SJSA1 (cell line): Measurements from ENCODE around the gene FAM114A2. TPM values are rescaled to one million over a fixed set of nuclear protein-coding genes. Genes with fewer than 3 reads are reported as not detected.
"Not testable (repeated sequence)": the region's sequence is repeated elsewhere in the genome, so short reads cannot be mapped to it uniquely, and the experiment has no call there.

Experiments
- DNase-seq, 2 experiments: peaks; one replicate each; pipeline ENCODE4 v3.0.0-alpha.2; 2015 to 2020; ENCODE audit warnings: low spot score in 2 of 2, low read depth in 1 of 2
- H3K27ac ChIP-seq: fragments of 250-450 bp; sonication (Bioruptor Pico); 2 replicates; pipeline ENCODE4 v1.5.1; 2020; ENCODE audit warnings: mild to moderate bottlenecking, moderate library complexity
- H3K27me3 ChIP-seq: fragments of 250-450 bp; sonication (Bioruptor Pico); replicated peaks from 2 replicates; pipeline ENCODE4 v1.5.1; 2020; ENCODE audit warnings: mild to moderate bottlenecking, moderate library complexity
- H3K36me3 ChIP-seq: fragments of 250-450 bp; sonication (Bioruptor Pico); 2 replicates; pipeline ENCODE4 v1.5.1; 2020; ENCODE audit warnings: mild to moderate bottlenecking
- H3K4me1 ChIP-seq: fragments of 250-450 bp; sonication (Bioruptor Pico); replicated peaks from 2 replicates; pipeline ENCODE4 v1.6.1; 2021; ENCODE audit warnings: mild to moderate bottlenecking
- H3K4me3 ChIP-seq: fragments of 250-450 bp; sonication (Bioruptor Pico); 2 replicates; pipeline ENCODE4 v1.5.1; 2020; ENCODE audit warnings: mild to moderate bottlenecking
- H3K9me3 ChIP-seq: fragments of 250-450 bp; sonication (Bioruptor Pico); replicated peaks from 2 replicates; pipeline ENCODE4 v1.5.1; 2020; ENCODE audit warnings: mild to moderate bottlenecking
- total RNA-seq: library from RNA; depleted of rRNA; stranded (reverse); fragments of >200 nt; shearing (Covaris generic); gene quantifications from 2 replicates; pipeline ENCODE4 v1.2.3, GENCODE V29; 2014; rRNA removed

The FAM114A2 gene
- total RNA-seq = 36.6 and 49.1 TPM in 2 replicates

DNA sequence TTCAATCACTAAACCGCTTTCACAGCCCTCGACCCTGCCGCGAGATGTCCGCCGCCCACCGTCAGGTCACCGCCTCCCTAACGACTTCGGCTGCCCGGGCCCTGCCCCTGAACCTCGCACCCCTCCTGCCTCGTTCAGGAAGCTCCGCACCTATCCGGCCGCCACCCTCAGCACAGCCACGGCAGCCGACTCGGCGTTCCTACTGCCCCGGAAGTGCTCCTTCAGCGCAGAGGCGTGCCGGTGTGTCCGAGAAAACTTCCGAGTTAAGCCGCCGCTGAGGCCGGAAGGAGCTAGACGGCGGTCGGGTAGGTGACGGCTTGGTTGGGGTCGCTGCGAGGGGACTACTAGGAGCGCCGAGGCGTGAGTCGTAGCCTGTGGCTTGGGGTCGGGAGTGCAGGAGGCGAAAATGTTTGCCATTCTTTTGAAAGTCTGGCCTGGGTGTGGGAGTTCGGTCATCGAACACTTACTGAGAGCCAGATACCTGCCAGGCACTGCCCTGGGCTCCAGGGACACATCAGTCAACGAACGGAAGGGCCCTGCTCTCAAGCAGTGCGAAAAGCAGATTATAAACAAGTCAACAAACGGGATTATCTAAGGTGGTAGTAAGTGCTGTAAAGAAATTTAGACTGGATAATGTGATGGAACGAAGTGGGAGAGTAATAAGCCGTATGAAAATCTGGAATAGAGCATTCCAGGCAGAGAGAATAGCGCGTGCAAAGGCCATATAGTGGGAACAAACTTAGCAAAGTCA lies at the start of gene FAM114A2, which contains the start of gene MFAP3:
TSS of gene FAM114A2 (minus strand) at position 204 of the 751 bp plus-strand sequence. CDS start 3,957 bp downstream, outside the sequence.
TSS of gene MFAP3 (plus strand) at position 261 of the 751 bp plus-strand sequence. CDS start 10,756 bp downstream, outside the sequence.
- H3K27ac ChIP-seq = peak within 1 kb of the TSS; percentile 52
- H3K9me3 ChIP-seq = no peaks in the 10 kb centered on the region
- H3K27me3 ChIP-seq = no peaks in the 10 kb centered on the region
- peak within 1 kb of the TSS; percentile 73 for H3K4me3 ChIP-seq
- H3K36me3 ChIP-seq = peaks cover 10% of the 10 kb centered on the region
- DNase-seq = peak; percentile 87 to 92
- H3K4me1 ChIP-seq = peaks cover 3% of the 10 kb centered on the region

DNA sequence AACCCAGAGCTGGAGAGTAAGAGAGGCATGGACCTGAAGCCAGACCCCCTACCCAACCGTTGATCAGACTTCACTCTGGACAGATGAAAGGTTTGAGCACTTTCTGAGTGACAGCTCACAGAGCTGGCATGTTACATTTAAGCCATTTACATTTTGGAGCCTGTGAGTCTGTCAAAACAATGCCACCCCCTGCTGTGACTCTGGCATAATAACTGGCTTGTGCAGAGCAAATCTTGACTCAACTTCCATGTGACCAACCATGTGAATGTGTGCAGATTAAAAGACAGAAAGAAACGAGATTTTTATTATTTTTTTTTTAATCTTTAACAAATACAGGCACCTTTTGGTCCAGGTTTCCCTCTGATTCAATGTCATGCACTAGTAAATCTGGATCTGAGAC lies 48.5 kb upstream of the FAM114A2 start:
- no peak overlapping the region for H3K4me3 ChIP-seq
- DNase-seq = peak; percentile 65 to 84
- peak overlapping the region; percentile 29 for H3K27ac ChIP-seq

GRCh38 chr5:154086641-154087040 lies 47.9 kb upstream of the FAM114A2 start:
- no peak for DNase-seq
- Histone ChIP-seq H3K9me3 (no peaks in the 10 kb centered on the region), H3K4me1 (peaks cover 31% of the 10 kb centered on the region), H3K36me3 (no peaks in the 10 kb centered on the region), H3K27me3 (no peaks in the 10 kb centered on the region), H3K27ac (peak overlapping the region; percentile 29), H3K4me3 (no peak overlapping the region)

More for the DNA sequence above, 48.5 kb upstream of the FAM114A2 start:
- Histone ChIP-seq H3K36me3 (no peaks in the 10 kb centered on the region), H3K27me3 (no peaks in the 10 kb centered on the region), H3K9me3 (no peaks in the 10 kb centered on the region), H3K4me1 (peaks cover 37% of the 10 kb centered on the region)

DNA sequence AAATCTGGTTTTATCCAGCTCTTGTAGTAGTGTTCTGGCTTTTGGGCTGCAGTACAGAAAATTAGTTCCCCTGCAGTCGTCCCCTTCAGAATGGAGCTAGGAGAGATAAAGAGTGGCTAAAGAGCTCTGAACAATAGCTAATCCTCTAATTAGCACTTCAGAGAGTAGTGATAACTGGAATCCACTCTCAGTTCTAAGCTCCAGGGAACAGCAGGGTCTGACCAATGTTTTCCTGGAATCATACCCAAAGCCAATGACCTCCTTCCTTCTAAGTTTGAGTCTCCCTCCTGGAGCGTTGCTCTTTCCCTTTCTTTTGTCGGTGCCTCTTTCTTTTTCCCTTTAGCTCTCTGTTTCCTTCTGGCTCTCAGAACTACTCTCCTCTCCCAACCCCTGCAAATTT lies 47.4 kb upstream of the FAM114A2 start:
- Histone ChIP-seq H3K27me3 (no peaks in the 10 kb centered on the region), H3K4me1 (peaks cover 26% of the 10 kb centered on the region), H3K27ac (no peak overlapping the region), H3K36me3 (no peaks in the 10 kb centered on the region), H3K4me3 (no peak overlapping the region), H3K9me3 (no peaks in the 10 kb centered on the region)
- no peak for DNase-seq

GRCh38 chr5:154084062-154084639 lies 45.4 kb upstream of the FAM114A2 start:
- Histone ChIP-seq H3K4me1 (peaks cover 25% of the 10 kb centered on the region), H3K4me3 (no peak overlapping the region), H3K27me3 (no peaks in the 10 kb centered on the region), H3K27ac (no peak overlapping the region), H3K36me3 (no peaks in the 10 kb centered on the region), H3K9me3 (no peaks in the 10 kb centered on the region)
- DNase-seq = no peak

DNA sequence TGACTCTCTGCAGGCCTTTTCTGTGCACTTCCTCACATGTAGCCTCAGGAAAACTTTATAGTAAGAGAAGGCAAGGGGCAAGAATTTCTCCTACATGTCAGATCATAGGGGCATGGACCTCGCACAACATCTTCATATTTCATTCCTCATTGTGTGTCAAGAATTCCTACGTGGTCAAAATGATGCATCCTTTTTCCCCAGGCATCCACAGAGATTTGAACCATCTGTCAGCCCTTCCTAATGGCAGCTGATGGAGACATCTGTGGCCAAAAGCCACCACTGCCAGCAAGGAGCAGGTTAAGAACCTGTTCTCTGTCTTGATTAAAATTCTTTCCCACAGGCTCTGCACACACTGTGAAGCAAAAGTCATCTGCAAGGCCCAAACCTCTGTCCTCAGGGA lies 42.5 kb upstream of the FAM114A2 start:
- Histone ChIP-seq H3K4me1 (peaks cover 7% of the 10 kb centered on the region), H3K27ac (no peak overlapping the region), H3K27me3 (no peaks in the 10 kb centered on the region), H3K36me3 (no peaks in the 10 kb centered on the region), H3K9me3 (no peaks in the 10 kb centered on the region), H3K4me3 (no peak overlapping the region)
- no peak for DNase-seq

- Histone ChIP-seq H3K4me3 (no peak overlapping the region), H3K4me1 (peaks cover 7% of the 10 kb centered on the region; the same call in 1 of the 2 replicates), H3K36me3 (no peaks in the 10 kb centered on the region), H3K27ac (no peak overlapping the region), H3K27me3 (no peaks in the 10 kb centered on the region), H3K9me3 (no peaks in the 10 kb centered on the region)
- no peak for DNase-seq
Observed at GRCh38 chr5:154078272-154078671, 39.6 kb upstream of the FAM114A2 start.

- Histone ChIP-seq H3K4me3 (no peak overlapping the region), H3K36me3 (no peaks in the 10 kb centered on the region)
- DNase-seq = no peak
Observed at GRCh38 chr5:154077696-154078095, 39.0 kb upstream of the FAM114A2 start.

GRCh38 chr5:154076240-154076922 lies 37.7 kb upstream of the FAM114A2 start:
- H3K27me3 ChIP-seq = no peaks in the 10 kb centered on the region
- H3K36me3 ChIP-seq = no peaks in the 10 kb centered on the region
- no peaks in the 10 kb centered on the region for H3K9me3 ChIP-seq
- H3K27ac ChIP-seq = no peak overlapping the region
- H3K4me1 ChIP-seq = peaks cover 7% of the 10 kb centered on the region; the same call in 1 of the 2 replicates
- no peak for DNase-seq
- H3K4me3 ChIP-seq = no peak overlapping the region

More at GRCh38 chr5:154077696-154078095, 39.0 kb upstream of the FAM114A2 start:
- Histone ChIP-seq H3K4me1 (peaks cover 7% of the 10 kb centered on the region; the same call in 1 of the 2 replicates), H3K27me3 (no peaks in the 10 kb centered on the region), H3K27ac (no peak overlapping the region), H3K9me3 (no peaks in the 10 kb centered on the region)

DNA sequence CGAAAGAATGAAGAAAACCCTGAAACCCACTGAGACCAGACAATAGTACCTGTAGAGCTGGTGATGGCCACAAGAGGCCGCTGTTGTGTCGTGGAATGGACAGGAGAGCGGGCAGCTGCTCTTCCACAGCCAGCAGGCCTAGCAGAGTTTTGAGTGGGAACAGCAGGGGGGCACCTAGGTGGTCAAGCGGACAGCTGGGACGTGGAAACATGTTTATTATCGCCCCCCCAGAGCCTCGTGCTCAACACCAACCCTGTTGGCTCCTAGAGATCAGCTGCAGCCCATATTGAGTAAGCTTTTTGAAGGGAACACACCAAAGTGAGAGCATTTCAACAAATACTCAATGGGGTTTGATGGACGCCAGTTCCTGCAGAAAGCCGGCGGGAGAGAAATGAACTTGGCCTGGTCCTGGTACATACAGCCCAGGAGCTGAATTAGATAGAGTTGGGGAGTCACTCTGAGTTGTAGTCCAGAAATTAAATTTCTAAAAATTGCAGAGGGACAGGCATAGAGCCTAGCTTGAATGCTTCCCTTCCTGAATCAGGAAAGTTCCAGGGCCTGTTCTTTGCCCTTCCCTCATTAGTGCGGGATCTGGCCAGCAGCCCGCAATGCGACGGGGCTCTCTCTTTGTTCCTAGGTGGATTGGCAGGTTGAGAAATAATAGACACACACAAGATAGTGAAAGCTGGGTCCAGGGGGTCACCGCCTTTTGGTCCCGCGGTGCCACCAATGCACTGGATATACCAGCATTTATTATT lies 33.9 kb upstream of the FAM114A2 start:
- Histone ChIP-seq H3K4me1 (peaks cover 7% of the 10 kb centered on the region; the same call in 1 of the 2 replicates), H3K36me3 (no peaks in the 10 kb centered on the region), H3K9me3 (no peaks in the 10 kb centered on the region), H3K27me3 (no peaks in the 10 kb centered on the region), H3K4me3 (no peak overlapping the region), H3K27ac (no peak overlapping the region)
- peak; percentile 86 to 88 for DNase-seq

DNA sequence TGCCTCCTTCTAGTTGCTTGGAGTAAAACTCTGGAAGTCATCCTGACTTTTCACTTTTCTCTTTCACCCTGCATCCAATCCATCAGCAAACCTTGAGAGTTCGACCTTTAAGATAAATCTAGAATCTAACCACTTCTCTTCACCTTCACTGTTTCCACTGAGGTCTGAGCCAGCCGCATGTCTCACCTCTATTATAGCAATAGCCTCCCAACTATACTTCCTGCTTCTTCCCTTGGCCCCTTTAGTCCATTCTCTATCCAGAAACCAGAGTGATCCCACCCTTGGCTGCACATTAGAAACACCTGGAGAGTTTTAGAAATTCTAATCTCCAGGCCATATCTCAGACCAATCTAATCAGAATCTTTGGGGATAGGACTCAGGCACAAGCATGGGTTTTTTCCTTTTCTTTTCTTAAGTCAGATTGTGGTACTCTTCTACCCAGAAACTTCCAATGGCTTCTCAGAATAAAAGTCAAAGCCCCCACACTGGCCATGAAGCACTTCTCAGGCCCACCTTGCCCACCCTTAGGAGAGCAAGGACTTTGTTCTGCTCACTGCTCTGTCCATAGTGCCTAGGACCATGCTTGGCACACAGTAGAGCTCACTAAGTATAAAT lies 33.2 kb upstream of the FAM114A2 start:
- H3K36me3 ChIP-seq = no peaks in the 10 kb centered on the region
- no peak overlapping the region for H3K4me3 ChIP-seq
- H3K4me1 ChIP-seq = peaks cover 7% of the 10 kb centered on the region; the same call in 1 of the 2 replicates
- DNase-seq = no peak
- no peaks in the 10 kb centered on the region; the same call in 1 of the 2 replicates for H3K27me3 ChIP-seq
- no peaks in the 10 kb centered on the region for H3K9me3 ChIP-seq
- H3K27ac ChIP-seq = no peak overlapping the region

DNA sequence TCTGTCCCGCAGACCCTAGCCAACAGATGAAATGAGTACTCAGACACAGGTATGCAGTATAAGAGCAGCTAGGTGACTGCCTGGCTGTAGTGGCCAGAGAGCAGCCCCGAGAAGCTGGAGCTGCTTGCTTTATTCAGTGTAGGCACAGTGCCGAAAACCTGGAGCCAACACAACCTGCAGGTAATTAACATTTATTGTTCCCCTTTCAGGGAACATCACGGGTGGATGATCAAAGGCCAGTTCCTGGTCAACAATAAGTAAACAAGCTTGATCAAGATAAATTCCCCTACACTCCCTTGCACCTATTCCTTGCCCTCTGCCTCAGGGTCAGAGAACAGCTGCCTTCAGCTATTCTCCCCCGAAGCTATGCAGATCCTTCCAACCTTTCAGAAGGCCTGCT lies 31.1 kb upstream of the FAM114A2 start:
- H3K4me3 ChIP-seq, DNase-seq, H3K27ac ChIP-seq, H3K9me3 ChIP-seq, H3K27me3 ChIP-seq, H3K36me3 ChIP-seq, H3K4me1 ChIP-seq: not testable (repeated sequence)

GRCh38 chr5:154065971-154066370 lies 27.3 kb upstream of the FAM114A2 start:
- Histone ChIP-seq H3K9me3 (0 out of 2 replicates have a peak, but pooled peaks cover 2% of the 10 kb centered on the region), H3K36me3 (no peaks in the 10 kb centered on the region), H3K27me3 (no peaks in the 10 kb centered on the region; the same call in 1 of the 2 replicates), H3K27ac (no peak overlapping the region), H3K4me3 (no peak overlapping the region), H3K4me1 (no peaks in the 10 kb centered on the region)
- no peak for DNase-seq
